PC-3 (cell line): Measurements from ENCODE around the gene ADRM1. TPM values are rescaled to one million over a fixed set of nuclear protein-coding genes. Genes with fewer than 3 reads are reported as not detected.

ENCODE experiments used
- ATAC-seq: fragments of 200-7000 bp; cut with Tn5 transposase; 2 replicates; pipeline ENCODE4 v1.9.1; 2020; ENCODE audit warnings: mild to moderate bottlenecking, moderate library complexity
- BruUV-seq: library from RNA; stranded (reverse); fragments of 400-500 nt; replicated peaks from 2 replicates; lab custom pipeline; 2021; lab: Mats Ljungman, UMichigan
- CTCF ChIA-PET: fragments of 300-600 bp; sonication (Branson Sonifier 250); formaldehyde crosslinking; loops from one replicate; lab custom pipeline; 2022; ENCODE audit warnings: antibody characterized with exemption; lab: Charles Lee
- POLR2A ChIA-PET: fragments of 300-600 bp; sonication (Branson Sonifier 250); formaldehyde crosslinking; loops from one replicate; lab custom pipeline; 2022; ENCODE audit warnings: antibody characterized with exemption; ENCODE audit not compliant: unreplicated experiment; lab: Charles Lee
- DNase-seq: peaks from one replicate; pipeline ENCODE4 v3.0.0-alpha.2; 2015
- H2AFZ ChIP-seq: fragments of 300-600 bp; sonication (generic); 2 replicates; pipeline ENCODE4 v1.6.0; 2016; ENCODE audit warnings: antibody characterized with exemption, low read length
- H3F3A ChIP-seq: fragments of 300-600 bp; sonication (generic); one replicate; pipeline ENCODE4 v1.6.0; 2017; ENCODE audit warnings: antibody characterized with exemption, low read length, control low read depth, mild to moderate bottlenecking; ENCODE audit not compliant: unreplicated experiment
- H3K27ac ChIP-seq: fragments of 300-600 bp; sonication (generic); 2 replicates; pipeline ENCODE4 v1.5.1; 2016; ENCODE audit warnings: mild to moderate bottlenecking, low read length
- H3K27me3 ChIP-seq: fragments of 300-600 bp; sonication (generic); 2 replicates; pipeline ENCODE4 v1.6.1; 2016; ENCODE audit warnings: low read length, mixed read lengths
- H3K36me3 ChIP-seq: fragments of 300-600 bp; sonication (generic); 2 replicates; pipeline ENCODE4 v1.6.1; 2016; ENCODE audit warnings: low read depth, mixed run types, low read length, mixed read lengths
- H3K4me1 ChIP-seq: fragments of 300-600 bp; sonication (generic); 2 replicates; pipeline ENCODE4 v1.5.1; 2016; ENCODE audit warnings: low read length; ENCODE audit not compliant: insufficient read depth
- H3K4me2 ChIP-seq: fragments of 300-600 bp; sonication (generic); 2 replicates; pipeline ENCODE4 v1.6.0; 2016; ENCODE audit warnings: low read length
- H3K4me3 ChIP-seq: fragments of 300-600 bp; sonication (generic); 2 replicates; pipeline ENCODE4 v1.5.1; 2016; ENCODE audit warnings: mild to moderate bottlenecking, low read length, mixed read lengths
- H3K79me2 ChIP-seq: fragments of 300-600 bp; sonication (generic); 2 replicates; pipeline ENCODE4 v1.6.1; 2017; ENCODE audit warnings: low read length, mixed read lengths
- H3K9ac ChIP-seq: fragments of 300-600 bp; sonication (generic); 2 replicates; pipeline ENCODE4 v1.6.0; 2016; ENCODE audit warnings: mild to moderate bottlenecking, low read length
- H3K9me2 ChIP-seq: fragments of 300-600 bp; sonication (generic); replicated peaks from 2 replicates; pipeline ENCODE4 v1.6.1; 2016; ENCODE audit warnings: mixed run types, low read length, mixed read lengths
- H3K9me3 ChIP-seq: fragments of 300-600 bp; sonication (generic); 2 replicates; pipeline ENCODE4 v1.6.1; 2016; ENCODE audit warnings: low read length, mixed read lengths
- H4K20me1 ChIP-seq: fragments of 300-600 bp; sonication (generic); 2 replicates; pipeline ENCODE4 v1.6.1; 2016; ENCODE audit warnings: low read length, mixed read lengths
- CTCF ChIP-seq: fragments of 300-600 bp; sonication (generic); conservative IDR thresholded peaks from 2 replicates; pipeline ENCODE4 v1.5.1; 2017; ENCODE audit warnings: antibody characterized with exemption, low read depth, mild to moderate bottlenecking, low read length
- EZH2 ChIP-seq: fragments of 300-600 bp; sonication (generic); IDR thresholded peaks from one replicate; pipeline ENCODE4 v1.6.1; 2017; ENCODE audit warnings: antibody characterized with exemption, mild to moderate bottlenecking, low read length; ENCODE audit not compliant: unreplicated experiment
- EZH2phosphoT487 ChIP-seq: fragments of 300-600 bp; sonication (generic); IDR thresholded peaks from 2 replicates; pipeline ENCODE4 v1.6.1; 2018; ENCODE audit warnings: mild to moderate bottlenecking, antibody characterized with exemption, low read length, borderline replicate concordance
- intact Hi-C: fragments of 100-400 bp; cut with micrococcal nuclease; formaldehyde crosslinking; loops from 2 replicates; pipeline ENCODE4 v1.9.0; 2023
- total RNA-seq: library from RNA; depleted of rRNA; stranded (reverse); fragments of >200 nt; gene quantifications from 2 replicates; pipeline ENCODE4 v1.2.3, GENCODE V29; 2014

Gene ADRM1
- total RNA-seq, 1 experiment from 2014 or later, result 374 TPM

GRCh38 chr20:62334881-62335280, 32.1 kb downstream of the ADRM1 start:
- H3K4me3 ChIP-seq, result no peak overlapping the region
- ChIA-PET CTCF (no interaction called here), POLR2A (no interaction called here)
- no peaks in the 10 kb centered on the region for H3F3A ChIP-seq
- no peak overlapping the region for H3K9ac ChIP-seq
- H3K4me2 ChIP-seq, result no peak overlapping the region
- ATAC-seq (no peak), DNase-seq (no peak)
- intact Hi-C loops, result no loop called here
- peaks cover 62% of the 10 kb centered on the region for H3K36me3 ChIP-seq
- no peaks in the 10 kb centered on the region for H3K9me2 ChIP-seq
- H3K27me3 ChIP-seq, result no peaks in the 10 kb centered on the region
- H3K27ac ChIP-seq, result no peak overlapping the region
- H3K79me2 ChIP-seq, result no peaks in the 10 kb centered on the region
- H4K20me1 ChIP-seq, result no peaks in the 10 kb centered on the region; the same call in 1 of the 2 replicates
- BruUV-seq, result no TSS peak
- no peak overlapping the region for H2AFZ ChIP-seq
- H3K4me1 ChIP-seq, result no peaks in the 10 kb centered on the region
- no peaks in the 10 kb centered on the region for H3K9me3 ChIP-seq
- no peak for TF ChIP-seq EZH2phosphoT487
- TF ChIP-seq CTCF, result no peak
- TF ChIP-seq EZH2, result no peak

GRCh38 chr20:62335532-62335931, 32.7 kb downstream of the ADRM1 start:
- no peaks in the 10 kb centered on the region for H3K27me3 ChIP-seq
- no peaks in the 10 kb centered on the region for H3K9me3 ChIP-seq
- no peaks in the 10 kb centered on the region for H3F3A ChIP-seq
- H2AFZ ChIP-seq, result no peak overlapping the region
- CTCF ChIA-PET, result no interaction called here
- H3K27ac ChIP-seq, result no peak overlapping the region
- no peaks in the 10 kb centered on the region; the same call in 1 of the 2 replicates for H4K20me1 ChIP-seq
- ATAC-seq (no peak), DNase-seq (no peak)
- peaks cover 61% of the 10 kb centered on the region for H3K36me3 ChIP-seq
- intact Hi-C loops, result no loop called here
- BruUV-seq, result no TSS peak
- H3K4me3 ChIP-seq, result no peak overlapping the region
- TF ChIP-seq CTCF (no peak), EZH2 (no peak), EZH2phosphoT487 (no peak)
- H3K9ac ChIP-seq, result no peak overlapping the region
- H3K9me2 ChIP-seq, result no peaks in the 10 kb centered on the region
- no peak overlapping the region for H3K4me2 ChIP-seq
- H3K79me2 ChIP-seq, result no peaks in the 10 kb centered on the region
- no peaks in the 10 kb centered on the region for H3K4me1 ChIP-seq
- POLR2A ChIA-PET, result no interaction called here

- POLR2A ChIA-PET, result no interaction called here
- H3K79me2 ChIP-seq, result 0 out of 2 replicates have a peak, but pooled peaks cover 3% of the 10 kb centered on the region
- CTCF ChIA-PET, result no interaction called here
- no peaks in the 10 kb centered on the region for H3K9me2 ChIP-seq
- H3K27ac ChIP-seq, result no peak overlapping the region
- intact Hi-C loops, result no loop called here
- DNase-seq, result no peak
- no peaks in the 10 kb centered on the region for H3F3A ChIP-seq
- no peaks in the 10 kb centered on the region; the same call in 1 of the 2 replicates for H4K20me1 ChIP-seq
- H3K4me2 ChIP-seq, result no peak overlapping the region
- BruUV-seq, result no TSS peak
- no peak for TF ChIP-seq EZH2phosphoT487
- TF ChIP-seq CTCF, result no peak
- TF ChIP-seq EZH2, result no peak
- H3K27me3 ChIP-seq, result no peaks in the 10 kb centered on the region
- no peaks in the 10 kb centered on the region for H3K9me3 ChIP-seq
- no peak overlapping the region for H2AFZ ChIP-seq
- no peak overlapping the region for H3K4me3 ChIP-seq
- no peak overlapping the region for H3K9ac ChIP-seq
- ATAC-seq, result peak; percentile 7; the same call in 1 of the 2 replicates
- peaks cover 63% of the 10 kb centered on the region for H3K36me3 ChIP-seq
- no peaks in the 10 kb centered on the region for H3K4me1 ChIP-seq
Observed at GRCh38 chr20:62336329-62336728, 33.5 kb downstream of the ADRM1 start.
